HG03066 (cell line): Measurements from ENCODE around the gene ARFGEF2.
"Not testable (repeated sequence)": the region's sequence is repeated elsewhere in the genome, so short reads cannot be mapped to it uniquely, and the experiment has no call there.

Experiments
- ATAC-seq: cut with Tn5 transposase; IDR thresholded peaks from one replicate; pipeline ENCODE4 v1.9.1; 2021; ENCODE audit warnings: low read depth; ENCODE audit not compliant: unreplicated experiment

Gene ARFGEF2

GRCh38 chr20:49046087-49046900 is 124.8 kb downstream of the ARFGEF2 start, which contains the start of gene CSE1L:
Gene CSE1L (plus strand): TSS chr20:49046312. CDS start chr20:49058464, 12,152 bp downstream.
- ATAC-seq = peak; percentile 82

- ATAC-seq = no peak
These were observed 130.8 kb downstream of the ARFGEF2 start for GRCh38 chr20:49052334-49052733.

- no peak for ATAC-seq
These were observed 132.6 kb downstream of the ARFGEF2 start for GRCh38 chr20:49054056-49054643.

GRCh38 chr20:49063279-49063678 is 141.8 kb downstream of the ARFGEF2 start:
- no peak for ATAC-seq

DNA sequence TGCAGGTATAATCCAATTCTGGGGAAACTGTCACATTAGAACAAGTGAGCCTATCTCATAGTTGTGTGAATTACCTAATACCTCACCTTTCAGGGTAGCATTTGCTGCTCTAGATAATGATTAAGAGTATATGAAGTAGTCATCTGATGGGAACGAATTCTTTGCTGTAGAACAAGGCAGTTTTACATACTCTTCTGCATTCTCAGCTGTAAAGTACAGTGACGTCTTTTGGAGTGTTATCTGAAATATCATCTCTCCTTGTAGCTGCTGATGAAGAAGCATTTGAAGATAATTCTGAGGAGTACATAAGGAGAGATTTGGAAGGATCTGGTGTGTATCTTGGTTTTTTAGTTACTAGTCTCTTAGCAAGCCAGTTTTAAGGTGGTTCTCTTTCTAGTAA is 153.0 kb downstream of the ARFGEF2 start:
- no peak for ATAC-seq

GRCh38 chr20:49078310-49078709 is 156.8 kb downstream of the ARFGEF2 start:
- ATAC-seq = no peak

DNA sequence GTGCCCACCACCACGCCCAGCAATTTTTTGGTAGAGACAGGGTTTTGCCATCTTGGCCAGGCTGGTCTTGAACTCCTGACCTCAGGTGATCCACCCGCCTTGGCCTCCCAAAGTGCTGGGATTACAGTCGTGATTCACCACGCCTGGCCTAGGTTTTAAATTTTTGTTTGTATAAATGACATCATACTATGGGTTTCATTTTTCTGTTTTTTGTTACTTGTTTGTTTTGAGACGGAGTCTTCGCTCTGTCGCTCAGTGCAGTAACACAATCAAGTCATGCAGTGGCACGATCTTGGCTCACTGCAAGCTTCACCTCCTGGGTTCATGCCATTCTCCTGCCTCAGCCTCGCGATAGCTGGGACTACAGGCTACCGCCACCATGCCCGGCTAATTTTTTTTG is 160.8 kb downstream of the ARFGEF2 start:
- ATAC-seq = not testable (repeated sequence)
